ENCODE measurements around the gene FTCDNL1.

GRCh38 chr2:199842631-199843395, 8.2 kb downstream of the FTCDNL1 start:
- no peak for TF ChIP-seq SIN3A (IDR thresholded peaks at IDR 0.05; ENCODE audit: borderline replicate concordance, low read depth, low read length)
- no peak for TF ChIP-seq CTCF (IDR thresholded peaks at IDR 0.05)
- no peak for TF ChIP-seq RCOR1 (IDR thresholded peaks at IDR 0.05; ENCODE audit: low read length)
- no peak for TF ChIP-seq USF2 (IDR thresholded peaks at IDR 0.05; ENCODE audit: borderline replicate concordance, low read depth, low read length)
- no peak for TF ChIP-seq USF1 (IDR thresholded peaks at IDR 0.05; ENCODE audit: borderline replicate concordance, low read depth)
- TF ChIP-seq TAF1 (IDR thresholded peaks at IDR 0.05; ENCODE audit: borderline replicate concordance, low read depth, low read length): no peak
- TF ChIP-seq POLR2AphosphoS5 (IDR thresholded peaks at IDR 0.05; ENCODE audit: low read depth, low read length): no peak
- TF ChIP-seq EP300 (IDR thresholded peaks at IDR 0.05; ENCODE audit: borderline replicate concordance in 1 of 2, low read depth in 1 of 2, low read length in 1 of 2): no peak
- TF ChIP-seq GATA2 (CRISPR knock-in tag; IDR thresholded peaks at IDR 0.05): no peak
- TF ChIP-seq RAD21 (IDR thresholded peaks at IDR 0.05; ENCODE audit: low read length): no peak
- TF ChIP-seq TCF12 (IDR thresholded peaks at IDR 0.05): no peak
- no peak for TF ChIP-seq TEAD4 (IDR thresholded peaks at IDR 0.05; ENCODE audit: borderline replicate concordance, insufficient read depth)
- no peak for TF ChIP-seq ZBTB33 (IDR thresholded peaks at IDR 0.05; ENCODE audit: borderline replicate concordance, low read depth)

All from SK-N-SH (cell line).